Left renal cortex interstitium (tissue), 4 donors: Measurements from ENCODE around the gene MRPL20. TPM values are rescaled to one million over a fixed set of nuclear protein-coding genes. Genes with fewer than 3 reads are reported as not detected.
A peak's percentile ranks its signal among the peaks of the same experiment; 100 is the strongest.
"Not testable (repeated sequence)": the region's sequence is repeated elsewhere in the genome, so short reads cannot be mapped to it uniquely, and the experiment has no call there.

Experiments used
- DNase-seq, 4 donors: peaks; one replicate each; pipeline ENCODE4 v3.0.0-alpha.2; 2013; ENCODE audit warnings: low read depth in 4 of 4, low spot score in 2 of 4, missing footprints in 1 of 4
- polyA plus RNA-seq, 4 donors: library from polyadenylated mRNA; unstranded; fragments of 120-200 nt; gene quantifications; one replicate each; pipeline ENCODE4 v1.2.1, GENCODE V29; 2013; ENCODE audit not compliant: insufficient read length in 4 of 4

MRPL20 gene
- polyA plus RNA-seq, 4 donors = 111 to 143 (median 117) TPM

- no peak for DNase-seq
Measured at GRCh38 chr1:1411626-1412025, 4.5 kb upstream of the MRPL20 start.

- DNase-seq = not testable (repeated sequence)
Measured at GRCh38 chr1:1410238-1410637, 3.1 kb upstream of the MRPL20 start.

DNA sequence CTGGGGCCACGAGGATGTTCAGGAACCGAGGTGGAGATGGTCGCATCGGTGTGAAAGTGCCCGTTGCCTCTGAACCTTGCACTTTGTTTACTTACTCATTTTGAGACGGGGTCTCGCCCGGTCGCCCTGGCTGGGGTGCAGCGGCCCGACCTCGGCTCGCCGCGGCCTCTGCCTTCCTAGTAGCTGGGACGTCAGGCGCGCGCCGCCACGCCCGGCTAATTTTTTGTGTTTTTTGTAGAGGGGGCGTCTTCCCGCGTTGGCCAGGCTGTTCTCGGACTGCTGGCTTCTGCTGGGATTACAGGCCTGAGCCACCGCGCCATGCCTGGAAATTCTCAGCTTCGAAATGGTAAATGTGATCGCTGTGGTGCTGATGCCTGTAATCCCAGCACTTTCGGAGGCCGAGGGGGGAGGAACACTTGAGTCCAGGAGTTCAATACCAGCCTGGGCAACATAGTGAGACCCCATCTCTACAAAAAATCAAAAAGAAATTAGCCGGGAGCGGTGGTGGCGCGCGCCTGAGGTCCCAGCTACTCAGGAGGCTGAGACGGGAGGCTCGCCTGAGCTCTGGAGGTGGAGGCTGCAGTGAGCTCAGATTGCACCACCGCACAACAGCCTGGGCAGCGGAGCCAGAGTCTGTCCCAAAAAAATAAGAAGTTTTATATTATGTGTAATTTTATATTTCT is 684 bp upstream of the MRPL20 start:
- DNase-seq = no peak

- no peak for DNase-seq
Measured at GRCh38 chr1:1406101-1406820, 832 bp downstream of the MRPL20 start.

GRCh38 chr1:1403653-1404052 is 3.4 kb downstream of the MRPL20 start:
- DNase-seq = no peak

DNA sequence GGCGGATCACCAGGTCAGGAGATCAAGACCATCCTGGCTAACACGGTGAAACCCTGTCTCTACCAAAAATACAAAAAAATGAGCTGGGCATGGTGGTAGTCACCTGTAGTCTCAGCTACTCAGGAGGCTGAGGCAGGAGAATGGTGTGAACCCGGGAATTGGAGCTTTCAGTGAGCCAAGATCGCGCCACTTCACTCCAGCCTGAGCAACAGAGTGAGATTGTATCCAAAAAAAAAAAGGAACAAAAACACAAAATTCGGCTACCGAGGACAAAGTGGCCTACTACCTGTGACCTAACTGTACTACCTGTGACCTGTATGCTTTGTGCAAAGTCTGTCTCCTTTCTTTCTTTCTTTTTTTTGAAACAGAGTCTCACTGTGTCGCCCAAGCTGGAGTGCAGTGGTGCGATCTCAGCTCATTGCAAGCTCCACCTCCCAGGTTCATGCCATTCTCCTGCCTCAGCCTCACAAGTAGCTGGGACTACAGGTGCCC is 4.1 kb downstream of the MRPL20 start:
- not testable (repeated sequence) for DNase-seq

- no peak for DNase-seq
Measured at GRCh38 chr1:1402072-1402900, 4.8 kb downstream of the MRPL20 start.

GRCh38 chr1:1401457-1402010 is 5.6 kb downstream of the MRPL20 start:
- DNase-seq = no peak

DNA sequence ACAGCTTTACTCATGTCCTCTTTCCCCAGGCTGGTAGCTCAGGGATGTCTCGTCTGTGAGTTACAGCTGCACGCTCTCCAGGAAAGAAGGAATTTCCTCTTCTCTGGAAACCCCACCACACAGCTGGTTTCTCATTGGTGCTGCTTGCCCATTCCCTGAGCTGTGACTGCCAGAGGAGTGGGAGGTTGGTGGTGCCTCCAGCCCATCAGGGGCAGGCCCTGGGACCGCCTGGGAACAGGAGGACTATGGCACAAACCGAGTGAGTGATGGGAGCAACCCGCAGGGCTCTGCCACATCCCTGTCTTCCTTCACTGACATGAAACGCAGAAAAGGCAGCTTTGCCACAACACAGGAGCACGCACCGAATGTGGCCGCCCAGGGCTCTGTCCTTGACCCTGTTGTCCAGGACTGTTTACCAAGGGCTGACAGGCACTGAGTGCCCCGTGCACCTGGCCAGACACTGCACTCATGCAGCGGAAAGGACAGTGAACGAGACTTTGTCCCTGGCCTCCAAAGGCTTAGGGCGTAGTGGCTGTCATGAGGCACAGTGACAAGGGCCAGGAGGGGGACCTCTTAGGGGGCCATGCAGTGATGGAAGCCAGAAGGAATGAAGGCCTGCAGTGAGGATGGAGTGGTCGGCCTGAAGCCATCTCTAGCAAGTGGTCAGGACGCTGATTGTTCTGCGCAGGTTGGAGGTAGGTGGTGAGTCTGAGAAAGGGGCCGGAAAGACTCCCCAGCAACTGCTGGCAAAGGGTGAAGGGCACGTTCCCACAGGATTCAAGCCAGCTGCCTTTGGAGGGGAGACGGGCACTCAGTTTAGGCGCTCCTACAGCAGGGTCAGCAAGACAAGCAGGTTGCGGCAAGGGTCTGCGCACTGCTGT is 6.3 kb downstream of the MRPL20 start:
- no peak for DNase-seq

DNA sequence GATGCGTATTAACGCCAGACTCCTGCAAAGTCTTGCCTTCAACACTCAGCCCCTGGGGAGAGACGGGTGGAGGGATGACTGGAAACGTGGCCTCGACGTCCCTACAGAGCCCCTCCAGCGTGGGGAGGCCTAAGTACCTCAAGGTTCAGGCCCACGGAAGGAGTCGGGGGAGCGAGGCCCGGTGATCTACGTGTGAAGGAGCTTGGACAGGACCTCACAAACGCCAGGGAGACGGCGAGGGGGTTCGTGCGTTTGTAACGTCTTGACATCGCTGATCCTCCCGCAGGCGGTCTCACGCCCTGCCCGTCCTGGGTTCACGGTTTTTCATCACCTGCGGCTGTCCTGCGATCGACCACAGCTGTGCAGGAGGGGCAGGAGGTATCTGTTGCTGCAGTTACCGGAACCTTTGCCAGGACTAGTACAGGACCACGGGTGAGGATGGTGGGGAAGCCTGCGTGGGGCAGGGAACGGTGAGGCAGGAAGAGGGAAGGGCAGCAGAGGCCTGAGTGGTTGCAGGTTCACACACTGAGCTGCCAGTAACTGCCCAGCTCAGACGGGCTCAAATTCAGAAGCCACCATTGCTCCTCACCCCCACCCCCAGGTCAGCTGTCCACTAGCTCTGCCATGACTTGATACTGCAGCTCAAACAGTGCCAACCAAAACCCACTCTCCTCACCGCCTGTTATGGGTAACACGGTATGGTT is 7.1 kb downstream of the MRPL20 start:
- no peak for DNase-seq

GRCh38 chr1:1399187-1399871 is 7.8 kb downstream of the MRPL20 start, which contains the start of gene CCNL2:
CCNL2 (minus strand) TSS chr1:1399335; CDS start chr1:1399306, 29 bp downstream.
- DNase-seq = peak; percentile 86 to 96 (median 94)

- no peak for DNase-seq
Measured at GRCh38 chr1:1398677-1399186, 8.4 kb downstream of the MRPL20 start.

- no peak for DNase-seq
Measured at GRCh38 chr1:1397839-1398523, 9.1 kb downstream of the MRPL20 start.

DNA sequence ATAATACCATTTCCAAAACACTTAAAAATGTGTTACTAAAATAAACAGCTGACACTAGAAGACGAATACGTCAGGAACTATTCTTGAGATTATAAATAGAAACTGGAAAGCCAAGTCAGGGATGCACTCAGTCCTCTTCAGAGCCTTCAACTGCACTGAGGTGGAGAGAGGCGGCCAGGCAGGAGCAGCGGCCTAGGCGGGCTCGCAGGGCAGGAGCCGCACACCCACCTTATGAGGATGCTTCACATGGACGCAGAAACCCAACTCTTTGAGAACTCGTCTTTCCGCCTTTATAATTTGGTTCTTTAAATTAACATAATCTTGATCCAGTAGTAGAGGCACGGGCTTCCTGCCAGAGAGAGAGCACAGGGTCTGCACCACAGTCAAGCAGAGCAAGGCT is 11.9 kb downstream of the MRPL20 start:
- DNase-seq = no peak

DNA sequence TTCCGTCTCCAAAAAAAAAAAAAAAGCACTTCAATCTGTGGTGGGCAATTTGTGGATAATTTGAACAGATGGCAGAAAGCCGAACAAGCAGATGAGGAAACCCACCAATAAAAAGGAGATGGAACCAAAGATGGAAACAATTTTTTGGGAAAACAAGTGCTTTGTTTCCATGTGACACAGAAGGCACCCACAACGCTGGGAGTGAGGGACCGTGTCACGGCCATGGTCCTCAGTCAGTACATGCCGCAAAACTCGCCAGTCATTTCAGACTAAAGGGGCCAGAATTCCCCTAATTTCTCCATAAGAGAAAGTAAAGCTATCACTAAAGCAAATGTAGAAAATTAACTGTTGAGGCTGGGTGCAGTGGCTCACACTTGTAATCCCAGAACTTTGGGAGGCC is 13.0 kb downstream of the MRPL20 start:
- no peak for DNase-seq

GRCh38 chr1:1393428-1393827 is 13.7 kb downstream of the MRPL20 start:
- no peak for DNase-seq

GRCh38 chr1:1393014-1393413 is 14.1 kb downstream of the MRPL20 start:
- no peak for DNase-seq

GRCh38 chr1:1391225-1391624 is 15.9 kb downstream of the MRPL20 start:
- DNase-seq = no peak
